GM12878 (cell line): ENCODE measurements around the gene PRX. TPM values are rescaled to one million over a fixed set of nuclear protein-coding genes. Genes with fewer than 3 reads are reported as not detected.

ENCODE experiments used
- ATAC-seq: fragments of 200-7000 bp; cut with Tn5 transposase; 3 replicates; pipeline ENCODE4 v1.9.1; 2020; ENCODE audit warnings: mild to moderate bottlenecking, moderate library complexity
- BruUV-seq: library from RNA; stranded (reverse); fragments of 400-500 nt; replicated peaks from 2 replicates; lab custom pipeline; 2021; lab: Mats Ljungman, UMichigan
- CTCF ChIA-PET: fragments of 300-600 bp; sonication (Branson Sonifier 250); formaldehyde crosslinking; extraction: SDS; loops from one replicate; lab custom pipeline; 2021; ENCODE audit warnings: inconsistent platforms; lab: Yijun Ruan, JAX
- POLR2A ChIA-PET: fragments of 350-600 bp; formaldehyde crosslinking; extraction: SDS; loops from one replicate; lab custom pipeline; 2021; ENCODE audit warnings: inconsistent platforms; lab: Charles Lee
- RAD21 ChIA-PET: fragments of 300-600 bp; sonication (Branson Sonifier 250); formaldehyde crosslinking; loops from one replicate; lab custom pipeline; 2023; ENCODE audit warnings: antibody characterized with exemption; ENCODE audit not compliant: unreplicated experiment; lab: Charles Lee
- SMC1A ChIA-PET: fragments of 300-600 bp; sonication (Branson Sonifier 250); formaldehyde crosslinking; loops from one replicate; lab custom pipeline; 2023; ENCODE audit not compliant: unreplicated experiment, uncharacterized antibody; lab: Charles Lee
- DNase-seq: peaks from one replicate; pipeline ENCODE4 v3.0.0-alpha.2; 2011; ENCODE audit warnings: low read depth, low spot score
- FAIRE-seq: peaks from 3 replicates; lab custom pipeline; 2011; peaks lifted over from hg19 to GRCh38; lab: Jason Lieb, UNC
- H2AFZ ChIP-seq: 2 replicates; pipeline ENCODE4 v1.6.0; 2011; ENCODE audit warnings: low read depth, low read length, control low read depth; ENCODE audit not compliant: control insufficient read depth
- H3K27ac ChIP-seq: 2 replicates; pipeline ENCODE4 v1.5.1; 2011; ENCODE audit warnings: control low read depth; ENCODE audit not compliant: control insufficient read depth, insufficient read depth
- H3K27me3 ChIP-seq, 2 experiments: replicated peaks in 1 of 2; 2 replicates each; pipeline versions ENCODE4 v1.6.0 to v1.6.1; 2011; ENCODE audit warnings: low read length in 1 of 2; ENCODE audit not compliant: control insufficient read depth in 2 of 2, insufficient read depth in 2 of 2
- H3K36me3 ChIP-seq, 2 experiments: 2 replicates each; pipeline ENCODE4 v1.5.1; 2011; ENCODE audit warnings: low read length in 1 of 2; ENCODE audit not compliant: control insufficient read depth in 2 of 2, insufficient read depth in 2 of 2
- H3K4me1 ChIP-seq: 2 replicates; pipeline ENCODE4 v1.6.1; 2011; ENCODE audit warnings: mild to moderate bottlenecking, low read length, moderate library complexity, mixed read lengths; ENCODE audit not compliant: control insufficient read depth, insufficient read depth
- H3K4me2 ChIP-seq: 2 replicates; pipeline ENCODE4 v1.6.0; 2011; ENCODE audit warnings: control low read depth; ENCODE audit not compliant: control insufficient read depth, insufficient read depth
- H3K4me3 ChIP-seq: fragments of 200-600 bp; sonication (generic); 2 replicates; pipeline ENCODE4 v1.5.1; 2016
- H3K79me2 ChIP-seq: 2 replicates; pipeline ENCODE4 v1.6.0; 2011; ENCODE audit warnings: low read length; ENCODE audit not compliant: control insufficient read depth, insufficient read depth
- H3K9ac ChIP-seq: 2 replicates; pipeline ENCODE4 v1.8.0; 2011; ENCODE audit warnings: low read length, control low read depth, mixed read lengths; ENCODE audit not compliant: control insufficient read depth, insufficient read depth
- H3K9me3 ChIP-seq: replicated peaks from 3 replicates; pipeline ENCODE4 v1.5.1; 2011; ENCODE audit warnings: mild to moderate bottlenecking, low read length; ENCODE audit not compliant: control insufficient read depth, insufficient read depth
- H4K20me1 ChIP-seq: 2 replicates; pipeline ENCODE4 v1.6.0; 2011; ENCODE audit not compliant: control insufficient read depth, insufficient read depth
- FOS ChIP-seq: IDR thresholded peaks from 3 replicates; pipeline ENCODE4 v1.6.1; 2011; ENCODE audit warnings: borderline replicate concordance; ENCODE audit not compliant: insufficient read length; ENCODE audit errors: extremely low read depth
- HSF1 ChIP-seq: fragments of 150-350 bp; IDR thresholded peaks from 2 replicates; pipeline ENCODE4 v1.6.1; 2014; ENCODE audit warnings: mild to moderate bottlenecking, low read depth, low read length
- RB1 ChIP-seq: fragments of 450-650 bp; formaldehyde crosslinking; IDR thresholded peaks from 2 replicates; pipeline ENCODE4 v1.6.1; 2017; ENCODE audit warnings: mild to moderate bottlenecking, borderline replicate concordance
- WGBS: methylation state at CpG from one replicate; pipeline ENCODE4 v1.1.6; 2016; ENCODE audit warnings: low lambda C conversion rate; ENCODE audit not compliant: insufficient replicate concordance, insufficient coverage; ENCODE audit errors: missing lambda C conversion rate; 5-methylcytosine and 5-hydroxymethylcytosine counted together
- in situ Hi-C: fragments of 300-500 bp; cut with MboI; formaldehyde crosslinking; loops from 9 replicates; pipeline ENCODE4 v1.14.3; 2018; ENCODE audit warnings: mixed read lengths
- intact Hi-C: fragments of 100-400 bp; cut with micrococcal nuclease; formaldehyde crosslinking; loops from one replicate; pipeline ENCODE4 v1.14.2; 2022; ENCODE audit not compliant: unreplicated experiment
- polyA plus RNA-seq, 11 experiments: library from polyadenylated mRNA; depleted of rRNA in 4 of 11; unstranded in 6 of 11; stranded (reverse) in 5 of 11; fragments of >200 nt; fragmentation: Nextera tagmentation in 4 of 11; fragmentation: Illumina TruSeq in 1 of 11; extraction: Ambion mirVana in 4 of 11; extraction: Trizol in 1 of 11; gene quantifications; 1 replicate in 1 of 11; 2 replicates in 10 of 11; pipeline versions ENCODE4 v1.2.1 to v1.2.3, GENCODE V29; 2011 to 2016; ENCODE audit warnings: inconsistent platforms in 2 of 11, missing spikeins in 2 of 11, low read depth in 1 of 11
- total RNA-seq, 4 experiments: library from RNA; depleted of rRNA in 3 of 4; stranded (reverse); fragments of >200 nt in 3 of 4; fragmentation: Illumina TruSeq in 1 of 4; extraction: Trizol in 1 of 4; gene quantifications; 2 replicates each; pipeline versions ENCODE4 v1.2.1 to v1.2.3, GENCODE V29; 2013 to 2021
- TF ChIP-seq, protein P1 (sequence below): IDR thresholded peaks from 2 replicates; pipeline ENCODE4 v1.6.1; 2011; ENCODE audit warnings: borderline replicate concordance, low read depth, mild to moderate bottlenecking, moderate library complexity, low read length; ENCODE audit not compliant: insufficient read depth, poor library complexity, severe bottlenecking

PRX gene
- total and polyA plus RNA-seq, 10 of the 15 experiments (the other 5 are each of a cell fraction or from before 2014, with no cell fraction given) = 0.02 to 1.4 (median 0.54) TPM; not detected in 1

DNA sequence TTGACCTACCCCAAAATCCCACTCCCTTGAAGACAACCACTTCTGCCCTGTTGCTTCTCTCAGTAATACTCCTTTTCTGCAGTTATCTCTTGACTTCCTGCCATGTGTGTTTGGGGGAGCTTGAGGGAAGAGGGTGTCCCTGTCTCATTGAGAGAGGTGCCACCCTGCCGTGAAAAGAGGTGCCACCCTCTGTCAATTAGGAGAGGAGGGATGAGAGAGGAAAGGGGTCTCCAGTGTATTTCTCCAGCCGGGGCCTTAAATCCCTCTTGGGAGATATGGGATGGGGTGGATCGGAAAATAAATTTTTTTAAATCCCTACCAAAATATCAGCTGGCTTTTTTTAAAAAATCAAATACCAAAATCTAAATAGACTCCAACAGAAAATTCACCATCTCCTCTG lies 48.2 kb downstream of the PRX start:
- Histone ChIP-seq H3K36me3 (no peaks in the 10 kb centered on the region; a peak in 1 of 4 replicates), H4K20me1 (no peaks in the 10 kb centered on the region), H3K27me3 (no peaks in the 10 kb centered on the region), H3K4me1 (no peaks in the 10 kb centered on the region), H3K4me2 (peak overlapping the region; percentile 31; the same call in 1 of the 2 replicates), H3K9me3 (no peaks in the 10 kb centered on the region), H3K27ac (no peak overlapping the region), H3K4me3 (0 out of 2 replicates have a peak overlapping the region, but pooled peaks have one; percentile 53), H3K9ac (no peak overlapping the region), H2AFZ (no peak overlapping the region; the same call in 1 of the 2 replicates), H3K79me2 (no peaks in the 10 kb centered on the region)
- in situ Hi-C loops (no loop called here), intact Hi-C loops (no loop called here)
- no peak for DNase-seq
- POLR2A ChIA-PET = interaction anchor here (0.7 to 0.8 kb wide), 2 partner anchors 17 to 1017 kb away, joined by 3 to 5 read pairs; partner anchors contain the start of genes C19orf47 and PLD3
- BruUV-seq = no TSS peak
- CTCF ChIA-PET = no interaction called here
- no peak for FAIRE-seq
- RAD21 ChIA-PET = no interaction called here
- 67% methylated on average over 3 of the region's 3 CpGs for WGBS
- TF ChIP-seq FOS (no peak), RB1 (no peak), HSF1 (no peak)
- TF ChIP-seq, protein P1, sequence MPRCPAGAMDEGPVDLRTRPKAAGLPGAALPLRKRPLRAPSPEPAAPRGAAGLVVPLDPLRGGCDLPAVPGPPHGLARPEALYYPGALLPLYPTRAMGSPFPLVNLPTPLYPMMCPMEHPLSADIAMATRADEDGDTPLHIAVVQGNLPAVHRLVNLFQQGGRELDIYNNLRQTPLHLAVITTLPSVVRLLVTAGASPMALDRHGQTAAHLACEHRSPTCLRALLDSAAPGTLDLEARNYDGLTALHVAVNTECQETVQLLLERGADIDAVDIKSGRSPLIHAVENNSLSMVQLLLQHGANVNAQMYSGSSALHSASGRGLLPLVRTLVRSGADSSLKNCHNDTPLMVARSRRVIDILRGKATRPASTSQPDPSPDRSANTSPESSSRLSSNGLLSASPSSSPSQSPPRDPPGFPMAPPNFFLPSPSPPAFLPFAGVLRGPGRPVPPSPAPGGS = no peak
- SMC1A ChIA-PET = interaction anchor here (2.1 kb wide), 1 partner anchor 8 kb away, joined by 4 read pairs; no protein-coding TSS in a partner anchor
- no peak for ATAC-seq
